NT2/D1 (cell line): ENCODE measurements around the gene CDKN2AIPNL.

Source experiments
- SUZ12 ChIP-seq: IDR thresholded peaks from 2 replicates; pipeline ENCODE4 v1.6.1; 2011; ENCODE audit not compliant: insufficient read length, insufficient read depth; ENCODE audit errors: extremely low read depth
- YY1 ChIP-seq: IDR thresholded peaks from 2 replicates; pipeline ENCODE4 v1.6.1; 2011; ENCODE audit not compliant: insufficient read length, insufficient read depth
- ZNF274 ChIP-seq: IDR thresholded peaks from 2 replicates; pipeline ENCODE4 v1.6.1; 2011; ENCODE audit warnings: mild to moderate bottlenecking, low read depth, low read length

DNA sequence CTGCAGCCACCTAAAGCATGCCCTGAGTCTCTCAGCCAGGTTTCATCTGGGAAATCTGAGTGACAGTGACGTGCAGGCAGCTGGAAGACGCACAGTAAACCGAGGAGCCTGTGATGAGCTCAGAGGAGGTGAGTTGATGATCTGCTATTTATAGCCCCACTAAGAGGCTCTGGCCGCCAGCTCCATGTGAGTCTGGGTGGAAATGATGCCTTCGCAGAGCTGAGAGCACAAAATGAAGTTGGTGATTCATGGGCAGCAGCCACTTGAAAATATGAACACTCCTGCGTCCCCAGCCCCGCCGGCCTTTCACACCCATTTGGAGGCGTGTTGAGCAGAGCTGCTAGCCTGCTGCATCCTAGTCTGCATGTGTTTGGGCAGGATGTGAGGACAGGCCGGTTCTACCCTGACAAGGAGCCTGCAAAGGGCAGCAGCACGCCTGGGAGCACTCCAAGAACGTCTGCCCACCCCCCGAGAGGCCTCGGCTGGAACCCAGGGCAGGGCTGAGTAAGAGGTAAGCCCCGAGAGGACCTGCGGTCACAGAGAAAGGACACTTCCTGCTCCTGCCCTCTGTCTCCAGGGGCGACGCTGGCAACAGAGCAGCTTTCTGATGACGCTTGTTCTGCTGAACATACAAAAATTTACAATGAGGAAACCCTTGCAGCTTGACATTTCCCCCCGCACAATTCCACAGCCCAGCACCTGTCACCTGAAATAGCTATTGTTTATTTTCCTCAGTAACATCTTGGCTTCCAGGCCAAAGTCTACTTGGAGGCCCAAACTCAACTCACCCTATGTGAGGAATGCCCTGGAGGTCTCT is 25.1 kb upstream of the CDKN2AIPNL start:
- no peak for TF ChIP-seq YY1
- TF ChIP-seq SUZ12: no peak
- no peak for TF ChIP-seq ZNF274
